Breast epithelium (tissue), 3 donors: ENCODE results near the gene MTHFR.

ENCODE experiments used
- POLR2A ChIP-seq: fragments of 450-650 bp; IDR thresholded peaks from one replicate; pipeline ENCODE4 v1.6.1; 2016; ENCODE audit warnings: antibody characterized with exemption, mild to moderate bottlenecking, moderate library complexity
- TF ChIP-seq, protein P1 (sequence below), 3 donors: fragments of 450-650 bp; IDR thresholded peaks; one replicate each; pipeline ENCODE4 v1.5.1; 2016 to 2017; ENCODE audit warnings: antibody characterized with exemption in 3 of 3, mild to moderate bottlenecking in 3 of 3, moderate library complexity in 3 of 3

DNA sequence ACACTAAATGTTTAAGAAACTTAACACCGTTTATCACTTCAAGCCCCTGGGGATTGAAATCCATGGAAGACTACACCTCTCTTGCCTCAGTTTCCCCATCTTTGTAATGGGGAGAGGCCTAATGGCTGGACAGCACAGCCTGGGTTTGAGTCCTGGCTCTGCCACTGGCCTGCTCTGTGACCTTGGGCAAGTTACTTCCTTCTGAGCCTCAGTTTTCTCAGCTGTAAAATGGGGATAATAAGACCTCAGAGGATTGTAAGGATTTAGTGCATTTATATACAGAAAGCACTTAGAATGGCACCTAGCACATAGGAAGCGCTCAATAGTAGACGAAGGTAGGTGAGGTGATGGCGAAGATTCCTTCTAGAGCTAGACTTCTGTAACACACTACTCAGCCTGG is 64.3 kb downstream of the MTHFR start:
- TF ChIP-seq, protein P1, sequence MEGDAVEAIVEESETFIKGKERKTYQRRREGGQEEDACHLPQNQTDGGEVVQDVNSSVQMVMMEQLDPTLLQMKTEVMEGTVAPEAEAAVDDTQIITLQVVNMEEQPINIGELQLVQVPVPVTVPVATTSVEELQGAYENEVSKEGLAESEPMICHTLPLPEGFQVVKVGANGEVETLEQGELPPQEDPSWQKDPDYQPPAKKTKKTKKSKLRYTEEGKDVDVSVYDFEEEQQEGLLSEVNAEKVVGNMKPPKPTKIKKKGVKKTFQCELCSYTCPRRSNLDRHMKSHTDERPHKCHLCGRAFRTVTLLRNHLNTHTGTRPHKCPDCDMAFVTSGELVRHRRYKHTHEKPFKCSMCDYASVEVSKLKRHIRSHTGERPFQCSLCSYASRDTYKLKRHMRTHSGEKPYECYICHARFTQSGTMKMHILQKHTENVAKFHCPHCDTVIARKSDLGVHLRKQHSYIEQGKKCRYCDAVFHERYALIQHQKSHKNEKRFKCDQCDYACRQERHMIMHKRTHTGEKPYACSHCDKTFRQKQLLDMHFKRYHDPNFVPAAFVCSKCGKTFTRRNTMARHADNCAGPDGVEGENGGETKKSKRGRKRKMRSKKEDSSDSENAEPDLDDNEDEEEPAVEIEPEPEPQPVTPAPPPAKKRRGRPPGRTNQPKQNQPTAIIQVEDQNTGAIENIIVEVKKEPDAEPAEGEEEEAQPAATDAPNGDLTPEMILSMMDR (IDR thresholded peaks at IDR 0.05): no peak
- no peak for TF ChIP-seq POLR2A
